Neural crest cell (in vitro differentiated cells): ENCODE measurements around the gene TSPYL4. TPM values are rescaled to one million over a fixed set of nuclear protein-coding genes. Genes with fewer than 3 reads are reported as not detected.
A peak's percentile ranks its signal among the peaks of the same experiment; 100 is the strongest.

ENCODE experiments used
- DNase-seq: peaks from one replicate; pipeline ENCODE4 v3.0.0; 2021; ENCODE audit warnings: low read depth, mixed read lengths, low spot score
- H3K27ac Mint-ChIP-seq: one replicate; pipeline ENCODE4 v1.8.0; 2021; ENCODE audit warnings: mild to moderate bottlenecking, mixed read lengths; ENCODE audit not compliant: unreplicated experiment
- H3K27me3 Mint-ChIP-seq: 2 replicates; pipeline ENCODE4 v1.8.0; 2021; ENCODE audit warnings: low read depth, mild to moderate bottlenecking, mixed read lengths
- H3K36me3 Mint-ChIP-seq: 2 replicates; pipeline ENCODE4 v1.8.0; 2021; ENCODE audit warnings: low read depth, mild to moderate bottlenecking, mixed read lengths
- H3K4me1 Mint-ChIP-seq: 2 replicates; pipeline ENCODE4 v1.8.0; 2021; ENCODE audit warnings: mixed read lengths
- H3K4me3 Mint-ChIP-seq: one replicate; pipeline ENCODE4 v1.8.0; 2021; ENCODE audit warnings: mild to moderate bottlenecking, mixed read lengths
- H3K9me3 Mint-ChIP-seq: 2 replicates; pipeline ENCODE4 v1.8.0; 2021; ENCODE audit warnings: mixed read lengths
- total RNA-seq: library from RNA; stranded (reverse); gene quantifications from 2 replicates; pipeline ENCODE4 v1.2.1, GENCODE V29; 2021
- TF ChIP-seq, protein P1 (sequence below): fragments of 200-600 bp; sonication (generic); conservative IDR thresholded peaks from 2 replicates; pipeline ENCODE4 v1.5.0; 2021; ENCODE audit warnings: antibody characterized with exemption, mild to moderate bottlenecking

TSPYL4 gene
- total RNA-seq, 1 donor from 2014 or later: 55.0 TPM

DNA sequence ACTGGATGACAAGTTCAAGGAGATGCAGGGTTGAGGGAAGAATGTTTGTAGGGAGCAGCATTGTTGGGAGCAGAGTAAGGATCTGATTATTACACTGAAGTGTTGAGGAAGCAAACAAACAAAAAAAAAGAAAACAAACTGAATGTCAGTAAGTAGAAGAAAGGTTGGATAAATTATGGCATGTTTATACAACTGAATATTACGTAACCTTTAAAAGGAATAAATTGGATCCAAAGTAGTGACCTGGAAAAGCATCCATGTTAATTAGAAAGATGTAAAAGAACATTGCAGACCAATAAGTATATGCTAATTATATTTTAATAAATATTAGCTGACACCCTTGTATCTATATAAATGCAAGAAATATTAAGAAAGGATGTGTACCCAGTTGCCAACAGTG lies 38.7 kb upstream of the TSPYL4 start:
- Mint-ChIP-seq H3K36me3 (peaks cover 3% of the 10 kb centered on the region), H3K9me3 (no peaks in the 10 kb centered on the region), H3K4me1 (no peaks in the 10 kb centered on the region), H3K4me3 (no peak overlapping the region), H3K27me3 (no peaks in the 10 kb centered on the region), H3K27ac (no peak overlapping the region)
- DNase-seq: no peak
- TF ChIP-seq, protein P1, sequence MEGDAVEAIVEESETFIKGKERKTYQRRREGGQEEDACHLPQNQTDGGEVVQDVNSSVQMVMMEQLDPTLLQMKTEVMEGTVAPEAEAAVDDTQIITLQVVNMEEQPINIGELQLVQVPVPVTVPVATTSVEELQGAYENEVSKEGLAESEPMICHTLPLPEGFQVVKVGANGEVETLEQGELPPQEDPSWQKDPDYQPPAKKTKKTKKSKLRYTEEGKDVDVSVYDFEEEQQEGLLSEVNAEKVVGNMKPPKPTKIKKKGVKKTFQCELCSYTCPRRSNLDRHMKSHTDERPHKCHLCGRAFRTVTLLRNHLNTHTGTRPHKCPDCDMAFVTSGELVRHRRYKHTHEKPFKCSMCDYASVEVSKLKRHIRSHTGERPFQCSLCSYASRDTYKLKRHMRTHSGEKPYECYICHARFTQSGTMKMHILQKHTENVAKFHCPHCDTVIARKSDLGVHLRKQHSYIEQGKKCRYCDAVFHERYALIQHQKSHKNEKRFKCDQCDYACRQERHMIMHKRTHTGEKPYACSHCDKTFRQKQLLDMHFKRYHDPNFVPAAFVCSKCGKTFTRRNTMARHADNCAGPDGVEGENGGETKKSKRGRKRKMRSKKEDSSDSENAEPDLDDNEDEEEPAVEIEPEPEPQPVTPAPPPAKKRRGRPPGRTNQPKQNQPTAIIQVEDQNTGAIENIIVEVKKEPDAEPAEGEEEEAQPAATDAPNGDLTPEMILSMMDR: no peak

DNA sequence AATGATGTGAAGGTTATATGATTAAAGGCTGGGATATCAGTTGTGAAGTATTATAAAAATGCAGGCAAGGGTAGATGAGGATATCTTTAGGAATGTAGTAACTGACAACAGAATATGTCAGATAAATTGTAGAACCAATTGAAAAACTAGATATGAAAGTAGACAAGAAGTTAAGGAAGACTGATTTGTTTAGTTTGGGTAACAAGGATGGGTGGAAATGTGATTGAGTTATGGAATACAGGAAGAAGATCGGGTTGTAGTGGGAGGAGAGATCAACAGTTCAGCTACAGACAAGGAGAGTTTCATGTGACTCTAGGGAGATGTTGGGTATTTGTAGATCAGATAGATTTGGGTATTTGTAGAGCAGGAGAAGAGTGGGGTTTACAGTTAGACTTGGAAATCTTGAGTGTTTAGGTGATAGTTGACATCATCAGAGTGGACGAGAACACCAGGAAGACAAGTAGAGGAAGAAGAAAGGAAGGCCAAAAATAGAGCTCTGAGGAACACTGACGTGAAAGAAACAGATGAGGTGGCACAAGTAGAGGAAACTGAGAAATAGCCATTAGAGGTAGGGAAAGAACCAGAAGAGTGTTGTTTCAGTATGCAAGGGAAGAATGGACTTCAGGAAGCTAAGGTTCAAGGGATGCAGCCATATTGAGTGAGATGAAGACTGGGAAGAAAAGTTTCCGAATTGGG lies 38.0 kb upstream of the TSPYL4 start:
- DNase-seq: no peak
- Mint-ChIP-seq H3K9me3 (no peaks in the 10 kb centered on the region), H3K27ac (no peak overlapping the region), H3K4me3 (no peak overlapping the region), H3K4me1 (no peaks in the 10 kb centered on the region), H3K36me3 (peaks cover 3% of the 10 kb centered on the region), H3K27me3 (no peaks in the 10 kb centered on the region)
- TF ChIP-seq, protein P1: no peak

DNA sequence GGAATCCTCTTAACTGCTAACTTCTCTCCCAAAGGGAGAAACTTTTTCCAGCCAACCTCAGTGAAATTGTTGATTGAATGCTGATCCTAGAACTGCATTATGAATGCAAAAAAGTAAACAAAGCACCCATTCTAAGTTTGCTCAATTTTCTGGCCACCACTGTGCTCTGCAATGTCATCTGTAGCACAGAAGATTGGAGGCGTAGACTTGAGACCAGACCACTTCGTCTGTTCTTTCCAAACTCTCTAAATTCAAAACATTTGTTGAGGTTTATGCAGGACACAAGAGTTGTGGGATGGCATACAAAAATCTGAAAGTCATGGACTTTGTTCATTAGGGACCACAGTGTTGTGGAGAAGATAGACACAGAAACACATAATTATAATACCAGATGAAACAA lies 36.9 kb upstream of the TSPYL4 start:
- DNase-seq: no peak
- TF ChIP-seq, protein P1: no peak
- Mint-ChIP-seq H3K4me1 (no peaks in the 10 kb centered on the region), H3K9me3 (no peaks in the 10 kb centered on the region), H3K27me3 (no peaks in the 10 kb centered on the region), H3K4me3 (no peak overlapping the region), H3K36me3 (peaks cover 3% of the 10 kb centered on the region), H3K27ac (no peak overlapping the region)

DNA sequence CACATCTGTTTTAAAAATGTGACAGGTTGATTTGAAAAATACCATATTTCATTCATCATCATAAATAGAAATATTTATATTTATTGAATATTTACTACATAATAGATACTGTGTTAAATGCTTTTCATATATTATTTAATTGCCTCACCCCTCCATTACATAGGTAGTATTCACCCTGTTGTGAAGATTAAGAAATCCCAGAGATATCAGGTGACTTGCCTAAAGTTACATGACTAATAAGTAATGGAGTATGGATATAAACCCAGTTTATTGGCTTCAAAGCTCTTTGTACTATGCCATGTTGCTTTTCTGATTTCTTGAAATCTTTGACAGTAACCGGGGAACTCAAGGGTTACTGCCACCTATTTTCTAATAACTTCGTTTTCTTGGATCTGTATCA lies 36.0 kb upstream of the TSPYL4 start:
- no peak overlapping the region for H3K27ac Mint-ChIP-seq
- H3K4me1 Mint-ChIP-seq: no peaks in the 10 kb centered on the region
- no peaks in the 10 kb centered on the region for H3K27me3 Mint-ChIP-seq
- no peak for DNase-seq
- H3K36me3 Mint-ChIP-seq: peaks cover under 1% of the 10 kb centered on the region
- H3K4me3 Mint-ChIP-seq: no peak overlapping the region
- H3K9me3 Mint-ChIP-seq: no peaks in the 10 kb centered on the region
- TF ChIP-seq, protein P1: no peak

DNA sequence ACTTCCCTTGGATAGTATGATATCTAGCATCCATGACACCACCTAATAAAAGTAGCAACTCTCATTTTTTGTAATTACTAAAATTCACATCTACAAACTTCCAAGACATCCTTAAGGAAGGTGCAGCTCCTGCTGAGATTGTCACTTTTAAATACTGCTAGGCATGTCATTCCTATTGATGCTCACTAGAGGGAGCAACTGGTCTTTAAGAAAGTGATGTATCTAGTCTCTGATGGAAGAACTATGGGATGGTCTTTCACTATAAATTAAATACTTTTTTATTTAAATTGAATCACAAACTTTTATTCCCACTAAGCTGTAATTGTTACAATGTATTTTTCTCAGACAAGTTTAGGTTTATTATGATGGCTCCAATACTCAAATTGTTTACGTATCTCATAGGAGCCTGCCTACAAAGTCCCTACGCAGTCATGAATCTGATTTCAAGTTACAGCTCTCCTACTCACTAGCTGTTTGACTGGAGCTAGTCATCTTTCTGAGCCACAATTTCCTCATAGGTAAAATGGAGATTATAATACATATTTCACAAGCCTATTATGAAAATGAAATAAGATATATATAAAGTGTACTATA lies 33.9 kb upstream of the TSPYL4 start:
- Mint-ChIP-seq H3K4me3 (no peak overlapping the region), H3K9me3 (no peaks in the 10 kb centered on the region), H3K36me3 (no peaks in the 10 kb centered on the region), H3K4me1 (no peaks in the 10 kb centered on the region), H3K27ac (no peak overlapping the region), H3K27me3 (no peaks in the 10 kb centered on the region)
- DNase-seq: no peak
- TF ChIP-seq, protein P1: peak; percentile 95
